Endothelial cell of umbilical vein (primary cell): ENCODE data around the gene POLA1. TPM values are rescaled to one million over a fixed set of nuclear protein-coding genes. Genes with fewer than 3 reads are reported as not detected.

ENCODE experiments used
- BruUV-seq: library from RNA; stranded (reverse); fragments of 400-500 nt; replicated peaks from 2 replicates; lab custom pipeline; 2021; lab: Mats Ljungman, UMichigan
- CTCF ChIA-PET: fragments of 300-600, 350-600 bp; sonication (Branson Sonifier 250); formaldehyde crosslinking; loops from one replicate; lab custom pipeline; 2021; ENCODE audit warnings: antibody characterized with exemption, inconsistent platforms; lab: Charles Lee
- POLR2A ChIA-PET: fragments of 300-600, 350-600 bp; sonication (Branson Sonifier 250); formaldehyde crosslinking; loops from one replicate; lab custom pipeline; 2021; ENCODE audit warnings: antibody characterized with exemption, inconsistent platforms; lab: Charles Lee
- DNase-seq: peaks from one replicate; pipeline ENCODE4 v3.0.0-alpha.2; 2011; ENCODE audit warnings: low read depth, low spot score
- FAIRE-seq: peaks from 2 replicates; lab custom pipeline; 2011; peaks lifted over from hg19 to GRCh38; lab: Jason Lieb, UNC
- H2AFZ ChIP-seq: 2 replicates; pipeline ENCODE4 v1.6.0; 2012; ENCODE audit warnings: low read depth, low read length, control low read depth, inconsistent platforms
- H3K27ac ChIP-seq: 2 replicates; pipeline ENCODE4 v1.5.1; 2011; ENCODE audit warnings: low read depth, mild to moderate bottlenecking, control low read depth, low read length, moderate library complexity; ENCODE audit not compliant: insufficient read depth
- H3K27me3 ChIP-seq, 2 experiments: 2 replicates each; pipeline versions ENCODE4 v1.6.0 to v1.6.1; 2011; ENCODE audit warnings: low read length in 2 of 2, mixed read lengths in 1 of 2; ENCODE audit not compliant: control insufficient read depth in 2 of 2, insufficient read depth in 2 of 2
- H3K36me3 ChIP-seq, 2 experiments: 2 replicates in 1 of 2; 3 replicates in 1 of 2; pipeline ENCODE4 v1.5.1; 2011; ENCODE audit warnings: low read length in 2 of 2, mild to moderate bottlenecking in 1 of 2, moderate library complexity in 1 of 2; ENCODE audit not compliant: control insufficient read depth in 2 of 2, insufficient read depth in 2 of 2; ENCODE audit errors: extremely low read depth in 1 of 2
- H3K4me1 ChIP-seq: 3 replicates; pipeline ENCODE4 v1.5.1; 2011; ENCODE audit warnings: mild to moderate bottlenecking, low read length; ENCODE audit not compliant: control insufficient read depth, insufficient read depth; ENCODE audit errors: extremely low read depth
- H3K4me2 ChIP-seq: 2 replicates; pipeline ENCODE4 v1.6.1; 2011; ENCODE audit warnings: low read length, control low read depth, mixed read lengths; ENCODE audit not compliant: insufficient read depth
- H3K4me3 ChIP-seq, 3 experiments: fragments of 200-600 bp in 1 of 3; sonication (generic), shearing (Covaris generic) in 1 of 3; replicated peaks in 1 of 3; 2 replicates each; pipeline ENCODE4 v1.5.1; 2011 to 2016; ENCODE audit warnings: control low read depth in 3 of 3, low read length in 3 of 3, mild to moderate bottlenecking in 2 of 3, inconsistent platforms in 1 of 3, low read depth in 1 of 3, moderate library complexity in 1 of 3; ENCODE audit not compliant: insufficient read depth in 1 of 3
- H3K79me2 ChIP-seq: 2 replicates; pipeline ENCODE4 v1.6.0; 2012; ENCODE audit warnings: low read length, inconsistent platforms; ENCODE audit not compliant: control insufficient read depth, insufficient read depth
- H3K9ac ChIP-seq: replicated peaks from 2 replicates; pipeline ENCODE3; 2011; ENCODE audit warnings: low read length, control low read depth; ENCODE audit not compliant: insufficient read depth; ENCODE audit errors: extremely low read depth
- H3K9me1 ChIP-seq: replicated peaks from 3 replicates; pipeline ENCODE4 v1.6.0; 2011; ENCODE audit warnings: mild to moderate bottlenecking, low read length; ENCODE audit not compliant: control insufficient read depth, insufficient read depth; ENCODE audit errors: extremely low read depth
- H3K9me3 ChIP-seq: replicated peaks from 2 replicates; pipeline ENCODE4 v1.5.1; 2012; ENCODE audit warnings: low read length, inconsistent platforms; ENCODE audit not compliant: control insufficient read depth, insufficient read depth
- H4K20me1 ChIP-seq: replicated peaks from 2 replicates; pipeline ENCODE3; 2011; ENCODE audit warnings: mild to moderate bottlenecking, low read length; ENCODE audit not compliant: control insufficient read depth, insufficient read depth; ENCODE audit errors: extremely low read depth
- CTCF ChIP-seq, 2 donors: IDR thresholded peaks; 1 replicate in 1 of 2; 2 replicates in 1 of 2; pipeline ENCODE4 v1.5.1; 2011; ENCODE audit warnings: low read length in 2 of 2, mild to moderate bottlenecking in 2 of 2, moderate library complexity in 2 of 2, control low read depth in 1 of 2, inconsistent platforms in 1 of 2, low read depth in 1 of 2; ENCODE audit not compliant: insufficient read depth in 1 of 2; ENCODE audit errors: extremely low read depth in 1 of 2
- EZH2 ChIP-seq: IDR thresholded peaks from 2 replicates; pipeline ENCODE4 v1.6.1; 2012; ENCODE audit warnings: borderline replicate concordance, low read depth, mild to moderate bottlenecking, moderate library complexity, low read length, inconsistent platforms; ENCODE audit not compliant: severe bottlenecking
- FOS ChIP-seq: IDR thresholded peaks from 2 replicates; pipeline ENCODE4 v1.6.1; 2011; ENCODE audit warnings: mild to moderate bottlenecking, low read length, moderate library complexity, borderline replicate concordance; ENCODE audit not compliant: insufficient read depth
- GATA2 ChIP-seq: IDR thresholded peaks from 2 replicates; pipeline ENCODE4 v1.7.0; 2011; ENCODE audit warnings: low read depth, mild to moderate bottlenecking, moderate library complexity, mixed read lengths, low read length; ENCODE audit not compliant: insufficient read length, insufficient read depth
- JUN ChIP-seq: IDR thresholded peaks from 2 replicates; pipeline ENCODE4 v1.6.1; 2011; ENCODE audit warnings: borderline replicate concordance, low read depth; ENCODE audit not compliant: insufficient read length, insufficient read depth
- MAX ChIP-seq: IDR thresholded peaks from 2 replicates; pipeline ENCODE4 v1.6.1; 2011; ENCODE audit not compliant: insufficient read depth, insufficient read length
- MYC ChIP-seq: IDR thresholded peaks from one replicate; pipeline ENCODE4 v1.6.1; 2011; ENCODE audit warnings: mild to moderate bottlenecking, low read depth, low read length
- POLR2A ChIP-seq: IDR thresholded peaks from 2 replicates; pipeline ENCODE4 v1.6.1; 2012; ENCODE audit warnings: low read depth, mild to moderate bottlenecking, control low read depth, low read length
- POLR2AphosphoS5 ChIP-seq: IDR thresholded peaks from 2 replicates; pipeline ENCODE4 v1.6.1; 2012; ENCODE audit warnings: low read depth, mild to moderate bottlenecking, control low read depth, low read length, moderate library complexity; ENCODE audit not compliant: insufficient read depth
- dilution Hi-C: fragments of 300-500 bp; cut with MboI; formaldehyde crosslinking; loops from one replicate; pipeline ENCODE4 v1.15.0; 2019; ENCODE audit warnings: low sequenced_read_pairs; ENCODE audit not compliant: extremely low pct_ligation_motif_present
- intact Hi-C: fragments of 100-400 bp; cut with micrococcal nuclease; formaldehyde crosslinking; loops from one replicate; pipeline ENCODE4 v1.10.0; 2022
- polyA plus RNA-seq, 4 experiments: library from polyadenylated mRNA; depleted of rRNA in 3 of 4; stranded (reverse) in 3 of 4; unstranded in 1 of 4; fragments of >200 nt; gene quantifications; 2 replicates each; pipeline versions ENCODE4 v1.2.1 to v1.2.3, GENCODE V29; 2011 to 2012; ENCODE audit warnings: missing spikeins in 1 of 4
- total RNA-seq: library from RNA; stranded (reverse); gene quantifications from 2 replicates; pipeline ENCODE4 v1.2.3, GENCODE V29; 2021

Gene POLA1
- total and polyA plus RNA-seq, 2 donors (not counting 3 experiments of a cell fraction or from before 2014, with no cell fraction given): 1.8 to 18.6 TPM

- DNase-seq: no peak
- Histone ChIP-seq H3K4me3 (no peak overlapping the region), H3K27me3 (no peaks in the 10 kb centered on the region), H3K9me1 (no peaks in the 10 kb centered on the region), H3K4me2 (no peak overlapping the region), H3K36me3 (no peaks in the 10 kb centered on the region), H3K4me1 (no peaks in the 10 kb centered on the region), H4K20me1 (no peaks in the 10 kb centered on the region), H3K27ac (no peak overlapping the region), H3K9ac (no peak overlapping the region), H3K79me2 (no peaks in the 10 kb centered on the region), H3K9me3 (no peaks in the 10 kb centered on the region), H2AFZ (no peak overlapping the region)
- intact Hi-C loops: no loop called here
- CTCF ChIA-PET: interaction anchor here (0.9 kb wide), 1 partner anchor 403 kb away, joined by 4 read pairs; no protein-coding TSS in a partner anchor
- POLR2A ChIA-PET: no interaction called here
- dilution Hi-C loops: no loop called here
- no peak for TF ChIP-seq FOS
- TF ChIP-seq MYC: no peak
- no peak for TF ChIP-seq MAX
- TF ChIP-seq EZH2: no peak
- TF ChIP-seq GATA2: no peak
- no peak for TF ChIP-seq POLR2A
- no peak for TF ChIP-seq JUN
- no peak for TF ChIP-seq CTCF (IDR thresholded peaks at IDR 0.05; ENCODE audit: extremely low read depth in 1 of 2, insufficient read depth in 1 of 2, low read depth in 1 of 2, low read length in 2 of 2)
- TF ChIP-seq POLR2AphosphoS5: no peak
- BruUV-seq: no TSS peak
- no peak for FAIRE-seq
Observed at GRCh38 chrX:24662352-24662751, 31.4 kb upstream of the POLA1 start.
